Astrocyte of the cerebellum (primary cell): ENCODE data around the gene GALNT10.

Experiments
- DNase-seq: peaks from one replicate; pipeline ENCODE4 v3.0.0-alpha.2; 2011; ENCODE audit warnings: low read depth
- H3K4me3 ChIP-seq: 2 replicates; pipeline ENCODE4 v1.5.1; 2011; ENCODE audit warnings: mild to moderate bottlenecking, low read depth, low read length, moderate library complexity
- in situ Hi-C: cut with HindIII; loops from 2 replicates; pipeline ENCODE4 v1.10.0; 2017; ENCODE audit warnings: low sequenced_read_pairs
- TF ChIP-seq, protein P1 (sequence below): IDR thresholded peaks from 2 replicates; pipeline ENCODE4 v1.5.1; 2012; ENCODE audit warnings: low read length, low read depth, moderate library complexity, mild to moderate bottlenecking; ENCODE audit errors: missing control alignments

GALNT10 gene

DNA sequence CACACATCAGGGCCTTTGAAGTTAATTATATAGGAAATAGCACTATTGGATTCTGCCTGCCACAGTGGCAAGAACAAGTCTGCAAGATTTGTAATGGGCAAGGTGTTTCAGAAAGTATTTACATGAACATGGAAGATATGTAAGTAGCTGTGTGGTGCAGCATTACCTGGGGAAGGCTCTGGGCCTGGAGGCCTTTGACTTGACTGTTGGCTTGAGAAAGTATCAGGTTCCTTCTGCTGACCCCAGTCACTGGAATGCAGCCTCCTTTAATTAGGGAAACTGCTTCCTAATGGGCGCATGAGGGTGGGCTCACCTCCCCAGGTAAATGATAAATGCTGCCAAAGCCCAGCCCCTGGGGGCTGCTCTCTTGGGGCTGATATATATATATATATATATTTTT is 102.7 kb downstream of the GALNT10 start:
- no peak for DNase-seq
- H3K4me3 ChIP-seq: no peak overlapping the region
- TF ChIP-seq, protein P1, sequence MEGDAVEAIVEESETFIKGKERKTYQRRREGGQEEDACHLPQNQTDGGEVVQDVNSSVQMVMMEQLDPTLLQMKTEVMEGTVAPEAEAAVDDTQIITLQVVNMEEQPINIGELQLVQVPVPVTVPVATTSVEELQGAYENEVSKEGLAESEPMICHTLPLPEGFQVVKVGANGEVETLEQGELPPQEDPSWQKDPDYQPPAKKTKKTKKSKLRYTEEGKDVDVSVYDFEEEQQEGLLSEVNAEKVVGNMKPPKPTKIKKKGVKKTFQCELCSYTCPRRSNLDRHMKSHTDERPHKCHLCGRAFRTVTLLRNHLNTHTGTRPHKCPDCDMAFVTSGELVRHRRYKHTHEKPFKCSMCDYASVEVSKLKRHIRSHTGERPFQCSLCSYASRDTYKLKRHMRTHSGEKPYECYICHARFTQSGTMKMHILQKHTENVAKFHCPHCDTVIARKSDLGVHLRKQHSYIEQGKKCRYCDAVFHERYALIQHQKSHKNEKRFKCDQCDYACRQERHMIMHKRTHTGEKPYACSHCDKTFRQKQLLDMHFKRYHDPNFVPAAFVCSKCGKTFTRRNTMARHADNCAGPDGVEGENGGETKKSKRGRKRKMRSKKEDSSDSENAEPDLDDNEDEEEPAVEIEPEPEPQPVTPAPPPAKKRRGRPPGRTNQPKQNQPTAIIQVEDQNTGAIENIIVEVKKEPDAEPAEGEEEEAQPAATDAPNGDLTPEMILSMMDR: no peak
- in situ Hi-C loops: no loop called here

GRCh38 chr5:154295551-154295950 is 105.0 kb downstream of the GALNT10 start:
- no peak overlapping the region for H3K4me3 ChIP-seq
- DNase-seq: no peak
- in situ Hi-C loops: no loop called here
- TF ChIP-seq, protein P1: no peak

DNA sequence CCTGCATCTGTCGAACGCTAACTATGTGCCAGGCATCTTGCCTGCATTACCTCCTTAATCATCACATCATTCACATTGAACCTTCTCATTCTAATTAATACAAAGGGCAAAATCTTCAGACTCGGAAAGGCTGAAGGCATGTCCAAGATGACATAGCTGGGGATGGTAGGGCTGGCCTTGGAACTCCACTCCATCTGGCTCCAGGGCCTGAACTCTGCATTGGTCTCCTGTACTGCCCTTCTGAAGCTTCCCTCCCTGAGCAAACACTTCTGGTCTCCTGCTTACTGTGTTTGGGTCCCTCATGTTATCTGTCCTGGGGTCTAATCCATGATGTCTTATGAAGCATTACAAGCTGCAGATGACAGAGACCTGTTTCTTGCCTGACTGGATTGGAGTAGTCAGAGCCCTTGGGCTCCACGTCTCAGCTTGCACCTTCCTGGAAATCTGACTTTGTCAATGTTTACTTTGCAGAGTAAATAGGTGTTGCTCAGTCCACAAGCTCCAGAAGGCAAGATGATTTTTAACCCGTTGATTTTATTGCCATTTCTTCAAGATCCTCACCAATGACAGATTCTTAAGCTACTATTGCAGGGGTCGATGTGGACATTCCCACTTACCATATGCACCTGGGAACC is 106.1 kb downstream of the GALNT10 start:
- no peak for DNase-seq
- TF ChIP-seq, protein P1: no peak
- in situ Hi-C loops: no loop called here
- H3K4me3 ChIP-seq: no peak overlapping the region

- TF ChIP-seq, protein P1: no peak
- in situ Hi-C loops: no loop called here
- no peak overlapping the region for H3K4me3 ChIP-seq
- DNase-seq: no peak
Measured at GRCh38 chr5:154298065-154298464, 107.5 kb downstream of the GALNT10 start.

DNA sequence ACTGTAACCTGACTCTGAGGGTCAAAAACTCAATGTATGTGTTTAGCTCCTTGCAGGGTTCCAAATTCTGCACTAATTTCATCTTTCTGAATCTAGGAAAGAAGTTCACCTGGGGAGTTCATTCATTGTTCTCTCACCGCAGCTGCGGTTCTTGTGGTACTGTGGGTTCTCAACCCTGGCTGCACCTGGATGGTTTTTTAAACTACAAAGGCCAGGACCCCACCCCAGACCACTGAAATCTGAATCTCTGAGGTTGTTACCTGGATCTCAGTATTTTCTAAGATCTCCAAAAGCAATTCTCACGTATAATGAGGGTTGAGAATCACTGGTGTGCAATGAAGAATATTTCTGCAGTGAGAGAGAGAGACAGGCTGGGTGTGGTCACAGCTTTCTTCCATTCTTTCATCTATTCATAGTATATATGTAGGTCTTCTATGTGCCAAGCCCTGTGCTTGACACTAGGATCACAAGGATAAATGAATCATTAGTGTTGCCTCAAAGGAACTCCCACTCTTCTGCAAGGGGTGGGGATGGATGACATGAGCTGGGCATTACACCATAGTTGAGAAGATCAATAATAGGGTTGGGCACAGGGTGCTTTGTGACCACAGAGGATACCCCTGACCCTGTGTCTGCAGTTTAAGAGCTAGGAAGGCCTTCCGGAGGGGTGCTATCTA is 109.8 kb downstream of the GALNT10 start:
- H3K4me3 ChIP-seq: no peak overlapping the region
- in situ Hi-C loops: no loop called here
- no peak for DNase-seq

DNA sequence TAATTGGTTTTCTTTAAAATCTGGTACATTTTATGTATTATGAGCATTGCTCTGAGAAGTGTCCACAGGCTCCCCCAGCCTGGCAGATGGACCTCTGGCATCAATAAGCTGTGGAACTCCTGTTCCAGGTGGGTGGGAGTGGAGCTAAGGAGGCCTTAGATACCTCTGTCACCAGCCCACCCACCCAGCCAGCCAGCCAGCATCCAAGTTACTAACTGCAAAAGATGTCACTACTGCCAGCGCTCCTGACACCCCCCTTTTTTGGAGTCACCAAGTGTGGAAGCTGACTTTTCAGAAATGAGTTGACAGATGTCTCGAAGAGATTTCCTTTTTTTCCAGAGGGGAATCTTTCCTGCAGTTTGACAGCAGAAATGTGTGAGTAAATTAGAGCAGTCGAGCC is 111.2 kb downstream of the GALNT10 start:
- no peak overlapping the region for H3K4me3 ChIP-seq
- TF ChIP-seq, protein P1: no peak
- no peak for DNase-seq
- in situ Hi-C loops: no loop called here

More for the DNA sequence above, 109.8 kb downstream of the GALNT10 start:
- TF ChIP-seq, protein P1: no peak
